Breast epithelium (tissue), 3 donors: ENCODE results near the gene ST8SIA6.

Experiments
- CTCF ChIP-seq, 3 donors: fragments of 450-650 bp; IDR thresholded peaks; one replicate each; pipeline ENCODE4 v1.5.1; 2016 to 2017; ENCODE audit warnings: antibody characterized with exemption in 3 of 3, mild to moderate bottlenecking in 3 of 3, moderate library complexity in 3 of 3
- POLR2A ChIP-seq: fragments of 450-650 bp; IDR thresholded peaks from one replicate; pipeline ENCODE4 v1.6.1; 2016; ENCODE audit warnings: antibody characterized with exemption, mild to moderate bottlenecking, moderate library complexity
- POLR2AphosphoS5 ChIP-seq, 3 donors: sonication (generic); formaldehyde crosslinking; IDR thresholded peaks; one replicate each; pipeline ENCODE4 v1.6.1; 2017; ENCODE audit warnings: antibody characterized with exemption in 3 of 3

- TF ChIP-seq POLR2AphosphoS5 (IDR thresholded peaks at IDR 0.05) (no peak), CTCF (IDR thresholded peaks at IDR 0.05) (no peak), POLR2A (no peak)
Measured at GRCh38 chr10:17394854-17395253, 59.5 kb downstream of the ST8SIA6 start.
